Bronchial epithelial cell (primary cell): Measurements from ENCODE around the gene PDE4B. TPM values are rescaled to one million over a fixed set of nuclear protein-coding genes. Genes with fewer than 3 reads are reported as not detected.
A peak's percentile ranks its signal among the peaks of the same experiment; 100 is the strongest.
"Not testable (repeated sequence)": the region's sequence is repeated elsewhere in the genome, so short reads cannot be mapped to it uniquely, and the experiment has no call there.

ENCODE experiments used
- DNase-seq: peaks from one replicate; pipeline ENCODE4 v3.0.0-alpha.2; 2010; ENCODE audit warnings: low read depth
- FAIRE-seq: peaks from 2 replicates; lab custom pipeline; 2011; peaks lifted over from hg19 to GRCh38; lab: Jason Lieb, UNC
- H3K27me3 ChIP-seq: 2 replicates; pipeline ENCODE4 v1.5.1; 2011; ENCODE audit warnings: low read length; ENCODE audit not compliant: control insufficient read depth, insufficient read depth
- H3K36me3 ChIP-seq: 2 replicates; pipeline ENCODE4 v1.5.1; 2011; ENCODE audit warnings: low read length; ENCODE audit not compliant: control insufficient read depth, insufficient read depth
- H3K4me3 ChIP-seq: 2 replicates; pipeline ENCODE4 v1.5.1; 2011; ENCODE audit warnings: mild to moderate bottlenecking, low read depth, low read length, control low read depth
- CTCF ChIP-seq: IDR thresholded peaks from 2 replicates; pipeline ENCODE4 v1.5.1; 2011; ENCODE audit warnings: mild to moderate bottlenecking, moderate library complexity, low read length, control low read depth, inconsistent platforms; ENCODE audit not compliant: insufficient read depth, severe bottlenecking
- total RNA-seq: library from RNA; depleted of rRNA; stranded (reverse); fragments of >200 nt; gene quantifications from 2 replicates; pipeline ENCODE4 v1.2.1, GENCODE V29; 2014

Gene PDE4B
- total RNA-seq, 1 donor from 2014 or later = 0.26 TPM

GRCh38 chr1:66134004-66134403 lies 341.3 kb downstream of the PDE4B start:
- no peak for TF ChIP-seq CTCF
- no peaks in the 10 kb centered on the region for H3K36me3 ChIP-seq
- no peak overlapping the region for H3K4me3 ChIP-seq
- H3K27me3 ChIP-seq = no peaks in the 10 kb centered on the region
- DNase-seq (no peak), FAIRE-seq (no peak)

- Histone ChIP-seq H3K36me3 (no peaks in the 10 kb centered on the region), H3K27me3 (no peaks in the 10 kb centered on the region), H3K4me3 (no peak overlapping the region)
- DNase-seq (no peak), FAIRE-seq (no peak)
- no peak for TF ChIP-seq CTCF
Measured at GRCh38 chr1:66135161-66135560, 342.5 kb downstream of the PDE4B start.

- not testable (repeated sequence) for H3K27me3 ChIP-seq, DNase-seq, H3K4me3 ChIP-seq, FAIRE-seq, H3K36me3 ChIP-seq
Measured at GRCh38 chr1:66136423-66136822, 343.7 kb downstream of the PDE4B start.

- FAIRE-seq (no peak), DNase-seq (no peak)
- TF ChIP-seq CTCF = no peak
- no peak overlapping the region for H3K4me3 ChIP-seq
- no peaks in the 10 kb centered on the region for H3K27me3 ChIP-seq
- H3K36me3 ChIP-seq = no peaks in the 10 kb centered on the region
Measured at GRCh38 chr1:66137235-66137634, 344.5 kb downstream of the PDE4B start.

GRCh38 chr1:66138613-66139012 lies 345.9 kb downstream of the PDE4B start:
- TF ChIP-seq CTCF = no peak
- H3K4me3 ChIP-seq = no peak overlapping the region
- DNase-seq (no peak), FAIRE-seq (no peak)
- H3K27me3 ChIP-seq = no peaks in the 10 kb centered on the region
- H3K36me3 ChIP-seq = no peaks in the 10 kb centered on the region

GRCh38 chr1:66140072-66140471 lies 347.4 kb downstream of the PDE4B start:
- Histone ChIP-seq H3K27me3 (no peaks in the 10 kb centered on the region), H3K4me3 (no peak overlapping the region), H3K36me3 (no peaks in the 10 kb centered on the region)
- DNase-seq = peak; percentile 7
- no peak for TF ChIP-seq CTCF
- no peak for FAIRE-seq
